GM12872 (cell line): Measurements from ENCODE around the gene UNC5C.

Experiments
- CTCF ChIP-seq: IDR thresholded peaks from 3 replicates; pipeline ENCODE4 v1.5.1; 2011; ENCODE audit warnings: low read depth, mild to moderate bottlenecking, low read length, moderate library complexity; ENCODE audit not compliant: insufficient read depth

UNC5C gene

GRCh38 chr4:95360906-95361695 lies 187.7 kb downstream of the UNC5C start:
- no peak for TF ChIP-seq CTCF

DNA sequence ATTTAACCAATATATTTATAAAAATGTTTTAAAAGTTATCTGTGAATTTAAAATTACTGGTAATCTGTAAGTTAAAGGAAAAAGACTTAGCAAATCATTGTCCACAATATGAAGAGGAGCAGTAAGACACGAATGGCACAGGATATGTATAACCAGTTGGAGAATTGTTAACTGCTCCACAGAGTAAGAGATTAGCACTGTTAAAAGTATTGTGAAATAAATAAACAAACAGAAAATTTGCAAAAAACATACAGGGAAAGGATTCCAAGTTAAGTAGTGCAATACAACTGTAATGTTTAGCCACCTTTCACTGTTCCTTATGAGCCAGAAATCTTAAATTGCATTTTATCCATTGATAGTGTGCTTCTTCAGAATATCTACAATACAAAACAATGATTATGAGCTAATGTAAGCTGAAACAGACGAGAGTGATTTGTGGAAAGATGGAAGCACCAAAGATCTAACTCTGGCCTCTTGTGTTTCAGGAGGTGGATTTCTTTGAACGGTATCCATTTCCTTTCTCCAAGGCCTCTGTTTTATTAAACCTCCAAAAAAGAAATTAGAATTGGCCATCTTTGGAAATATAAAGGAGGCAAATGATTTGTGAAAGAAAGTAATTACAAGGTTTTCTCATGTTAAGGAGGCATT lies 188.4 kb downstream of the UNC5C start:
- no peak for TF ChIP-seq CTCF

DNA sequence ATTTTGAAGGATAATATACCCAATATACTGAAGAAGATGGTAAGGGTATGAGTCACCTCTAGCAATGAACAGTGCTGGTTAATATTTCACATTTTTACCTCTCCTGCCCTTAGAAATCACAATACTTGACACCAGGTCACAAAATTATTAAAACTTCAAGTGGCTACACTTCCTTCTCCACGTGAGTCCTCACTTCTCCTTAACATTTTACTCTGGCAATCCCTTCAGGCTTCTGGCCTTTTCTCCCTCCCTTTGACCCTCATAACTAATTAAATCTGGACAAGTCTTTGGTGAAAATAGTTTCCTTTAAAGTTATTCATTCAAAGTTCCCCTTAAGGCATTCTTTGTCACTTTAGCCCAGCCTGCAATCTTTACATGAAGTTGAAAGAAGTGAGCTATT lies 190.4 kb downstream of the UNC5C start:
- TF ChIP-seq CTCF = no peak

DNA sequence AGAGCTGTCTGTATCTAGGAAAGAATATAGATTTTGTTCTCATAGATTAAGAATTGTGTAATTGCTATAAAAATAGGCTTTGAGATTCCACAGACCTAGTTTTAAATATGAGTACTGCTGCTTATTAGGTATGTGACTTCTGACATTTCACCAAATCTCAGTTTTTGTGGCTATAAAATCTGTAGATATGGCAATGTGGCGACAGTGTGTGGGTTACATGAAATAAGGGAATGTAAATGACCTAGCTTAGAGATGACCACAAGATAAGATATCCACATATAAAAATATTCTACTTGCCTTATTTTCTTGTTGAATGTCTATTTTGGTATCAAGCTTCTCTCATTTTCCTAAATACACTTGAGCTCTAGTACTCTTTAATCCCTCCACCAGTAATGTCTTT lies 193.8 kb downstream of the UNC5C start:
- TF ChIP-seq CTCF = no peak

GRCh38 chr4:95348418-95348817 lies 200.4 kb downstream of the UNC5C start:
- TF ChIP-seq CTCF = no peak

GRCh38 chr4:95343235-95343634 lies 205.5 kb downstream of the UNC5C start:
- no peak for TF ChIP-seq CTCF

DNA sequence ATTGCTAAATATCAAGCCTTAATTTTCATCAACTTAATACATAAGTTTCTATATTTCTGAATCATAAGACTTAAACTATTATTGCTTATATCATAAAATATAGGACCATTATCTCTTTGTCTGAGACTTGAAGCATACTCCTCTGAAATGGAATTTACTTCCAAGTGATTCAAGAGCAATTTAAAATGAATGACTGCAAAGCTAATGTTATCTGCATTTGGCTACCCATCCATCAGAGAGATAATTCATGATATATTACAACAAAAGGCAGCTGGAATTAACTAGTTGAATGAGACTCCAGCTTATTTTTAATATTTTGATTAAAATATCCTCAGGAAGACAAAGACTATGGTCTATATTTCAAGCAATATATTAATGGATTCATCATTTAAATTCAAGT lies 208.6 kb downstream of the UNC5C start:
- no peak for TF ChIP-seq CTCF
